H9 (cell line): Measurements from ENCODE around the gene POU2F2. TPM values are rescaled to one million over a fixed set of nuclear protein-coding genes. Genes with fewer than 3 reads are reported as not detected.

Source experiments
- DNase-seq: peaks from one replicate; pipeline ENCODE4 v3.0.0-alpha.2; 2017
- H2AFZ ChIP-seq: one replicate; pipeline ENCODE4 v1.6.1; 2013; ENCODE audit warnings: mild to moderate bottlenecking, low read length, control low read depth, moderate library complexity
- H2AK5ac ChIP-seq: 2 replicates; pipeline ENCODE4 v1.6.1; 2013; ENCODE audit warnings: low read length, control low read depth, mixed read lengths; ENCODE audit not compliant: insufficient read length
- H2BK120ac ChIP-seq: one replicate; pipeline ENCODE4 v1.6.1; 2013; ENCODE audit warnings: low read depth, mild to moderate bottlenecking, low read length, control low read depth, inconsistent platforms; ENCODE audit not compliant: poor library complexity, severe bottlenecking
- H2BK12ac ChIP-seq: 2 replicates; pipeline ENCODE4 v1.6.1; 2013; ENCODE audit warnings: low read length, control low read depth, mixed read lengths, low read depth; ENCODE audit not compliant: insufficient read length
- H2BK15ac ChIP-seq: 2 replicates; pipeline ENCODE4 v1.6.1; 2013; ENCODE audit warnings: low read depth, low read length, control low read depth
- H2BK20ac ChIP-seq: one replicate; pipeline ENCODE4 v1.6.1; 2013; ENCODE audit warnings: low read depth, mild to moderate bottlenecking, low read length, control low read depth, inconsistent platforms; ENCODE audit not compliant: poor library complexity, severe bottlenecking
- H2BK5ac ChIP-seq: 2 replicates; pipeline ENCODE4 v1.6.1; 2013; ENCODE audit warnings: low read length, control low read depth, mixed read lengths; ENCODE audit not compliant: insufficient read length
- H3K14ac ChIP-seq: 2 replicates; pipeline ENCODE4 v1.6.1; 2013; ENCODE audit warnings: low read length, control low read depth; ENCODE audit not compliant: insufficient read depth
- H3K18ac ChIP-seq: 2 replicates; pipeline ENCODE4 v1.6.1; 2013; ENCODE audit warnings: low read depth, mild to moderate bottlenecking, mixed read lengths, low read length, control low read depth; ENCODE audit not compliant: insufficient read length
- H3K23ac ChIP-seq: 2 replicates; pipeline ENCODE4 v1.6.1; 2013; ENCODE audit warnings: low read length, control low read depth, mixed read lengths, low read depth; ENCODE audit not compliant: insufficient read length
- H3K23me2 ChIP-seq: 2 replicates; pipeline ENCODE4 v1.6.1; 2013; ENCODE audit warnings: low read depth, mild to moderate bottlenecking, mixed read lengths, low read length, control low read depth; ENCODE audit not compliant: insufficient read length, poor library complexity, severe bottlenecking
- H3K27ac ChIP-seq: 2 replicates; pipeline ENCODE4 v1.5.1; 2013; ENCODE audit warnings: low read length, control low read depth, mixed read lengths, low read depth; ENCODE audit not compliant: insufficient read length
- H3K27me3 ChIP-seq: 2 replicates; pipeline ENCODE4 v1.6.1; 2013; ENCODE audit warnings: low read length, control low read depth, inconsistent platforms; ENCODE audit not compliant: insufficient read depth
- H3K4ac ChIP-seq: 2 replicates; pipeline ENCODE4 v1.6.1; 2013; ENCODE audit warnings: low read depth, mild to moderate bottlenecking, control low read depth, inconsistent platforms, low read length, moderate library complexity
- H3K4me1 ChIP-seq: 2 replicates; pipeline ENCODE4 v1.6.1; 2013; ENCODE audit warnings: low read length, control low read depth, inconsistent platforms; ENCODE audit not compliant: insufficient read depth
- H3K4me2 ChIP-seq: 2 replicates; pipeline ENCODE4 v1.6.1; 2013; ENCODE audit warnings: low read length, control low read depth, mixed read lengths; ENCODE audit not compliant: insufficient read length, insufficient read depth
- H3K56ac ChIP-seq: 2 replicates; pipeline ENCODE4 v1.6.1; 2013; ENCODE audit warnings: low read depth, mild to moderate bottlenecking, mixed read lengths, low read length, control low read depth; ENCODE audit not compliant: insufficient read length
- H3K79me1 ChIP-seq: 2 replicates; pipeline ENCODE4 v1.6.1; 2013; ENCODE audit warnings: low read depth, mild to moderate bottlenecking, moderate library complexity, low read length, control low read depth, inconsistent platforms; ENCODE audit not compliant: insufficient read depth, poor library complexity, severe bottlenecking
- H3K79me2 ChIP-seq: 2 replicates; pipeline ENCODE4 v1.6.1; 2013; ENCODE audit warnings: low read length, control low read depth, inconsistent platforms; ENCODE audit not compliant: insufficient read depth
- H3K9ac ChIP-seq: 2 replicates; pipeline ENCODE4 v1.6.1; 2013; ENCODE audit warnings: low read length, control low read depth, mixed read lengths; ENCODE audit not compliant: insufficient read length; ENCODE audit errors: extremely low read depth
- H3K9me3 ChIP-seq: one replicate; pipeline ENCODE4 v1.6.1; 2013; ENCODE audit warnings: low read depth, low read length, inconsistent platforms; ENCODE audit not compliant: control insufficient read depth
- H3T11ph ChIP-seq: one replicate; pipeline ENCODE4 v1.6.1; 2013; ENCODE audit warnings: mild to moderate bottlenecking, low read length, control low read depth, inconsistent platforms
- H4K20me1 ChIP-seq: one replicate; pipeline ENCODE4 v1.6.1; 2013; ENCODE audit not compliant: control insufficient read depth, insufficient read length, insufficient read depth
- H4K5ac ChIP-seq: 2 replicates; pipeline ENCODE4 v1.6.1; 2013; ENCODE audit warnings: low read depth, mild to moderate bottlenecking, mixed read lengths, low read length, control low read depth; ENCODE audit not compliant: insufficient read length
- H4K8ac ChIP-seq: replicated peaks from 2 replicates; pipeline ENCODE4 v1.6.1; 2013; ENCODE audit warnings: low read length, control low read depth, mixed read lengths, low read depth; ENCODE audit not compliant: insufficient read length
- H4K91ac ChIP-seq: 2 replicates; pipeline ENCODE4 v1.6.1; 2013; ENCODE audit warnings: low read depth, mild to moderate bottlenecking, moderate library complexity, mixed read lengths, low read length, control low read depth; ENCODE audit not compliant: insufficient read length
- H3K27ac Mint-ChIP-seq, 3 experiments: 2 replicates in 2 of 3; 3 replicates in 1 of 3; pipeline ENCODE4 v1.8.0; 2020 to 2021; ENCODE audit warnings: mixed read lengths in 3 of 3, mild to moderate bottlenecking in 1 of 3, moderate library complexity in 1 of 3
- H3K27me3 Mint-ChIP-seq: 2 replicates; pipeline ENCODE4 v1.8.0; 2021; ENCODE audit warnings: low read depth, mild to moderate bottlenecking, moderate library complexity, mixed read lengths
- H3K36me3 Mint-ChIP-seq, 3 experiments: 2 replicates in 2 of 3; 3 replicates in 1 of 3; pipeline ENCODE4 v1.8.0; 2020 to 2021; ENCODE audit warnings: low read depth in 3 of 3, mixed read lengths in 3 of 3; ENCODE audit not compliant: insufficient read depth in 1 of 3
- H3K4me1 Mint-ChIP-seq, 2 experiments: 2 replicates each; pipeline ENCODE4 v1.8.0; 2020; ENCODE audit warnings: mixed read lengths in 2 of 2
- H3K4me3 Mint-ChIP-seq, 2 experiments: 2 replicates in 1 of 2; 3 replicates in 1 of 2; pipeline ENCODE4 v1.8.0; 2020 to 2021; ENCODE audit warnings: mild to moderate bottlenecking in 2 of 2, mixed read lengths in 2 of 2, moderate library complexity in 1 of 2
- H3K9me3 Mint-ChIP-seq, 2 experiments: 2 replicates in 1 of 2; 3 replicates in 1 of 2; pipeline ENCODE4 v1.8.0; 2020; ENCODE audit warnings: mild to moderate bottlenecking in 2 of 2, mixed read lengths in 2 of 2, moderate library complexity in 1 of 2
- CTCF ChIP-seq: fragments of 200-600 bp; sonication (generic); conservative IDR thresholded peaks from 3 replicates; pipeline ENCODE4 v1.8.0; 2021; ENCODE audit warnings: antibody characterized with exemption, mild to moderate bottlenecking
- WGBS: extraction: QIAGEN DNeasy Blood & Tissue Kit; methylation state at CpG from one replicate; pipeline ENCODE4 v1.1.7; 2013; ENCODE audit warnings: missing lambda C conversion rate, low lambda C conversion rate, mixed read lengths; ENCODE audit not compliant: insufficient read length; ENCODE audit errors: extremely low coverage; 5-methylcytosine and 5-hydroxymethylcytosine counted together
- total RNA-seq: library from RNA; stranded (reverse); gene quantifications from 2 replicates; pipeline ENCODE4 v1.2.1, GENCODE V29; 2021

Gene POU2F2
- total RNA-seq, 1 experiment from 2014 or later, result 2.9 TPM

- Mint-ChIP-seq H3K4me1 (peaks cover 27 to 32% of the 10 kb centered on the region in 2 experiments), H3K4me3 (no peak overlapping the region), H3K9me3 (no peaks in the 10 kb centered on the region; a peak in 1 of 5 replicates), H3K27me3 (peaks cover 21% of the 10 kb centered on the region), H3K36me3 (no peaks in the 10 kb centered on the region), H3K27ac (no peak overlapping the region)
- Histone ChIP-seq H4K20me1 (no peaks in the 10 kb centered on the region), H4K8ac (no peak overlapping the region), H3T11ph (no peak overlapping the region), H4K91ac (no peak overlapping the region), H2BK12ac (no peak overlapping the region), H2BK5ac (no peak overlapping the region), H3K23ac (no peak overlapping the region), H3K4ac (no peak overlapping the region), H2AK5ac (no peak overlapping the region), H2AFZ (no peak overlapping the region), H3K14ac (no peak overlapping the region), H2BK20ac (no peak overlapping the region), H3K9ac (no peak overlapping the region), H3K4me1 (peaks cover 9% of the 10 kb centered on the region; the same call in 1 of the 2 replicates), H3K9me3 (no peaks in the 10 kb centered on the region), H3K79me2 (no peaks in the 10 kb centered on the region), H3K23me2 (no peaks in the 10 kb centered on the region), H2BK120ac (no peak overlapping the region), H3K27ac (no peak overlapping the region), H3K79me1 (no peaks in the 10 kb centered on the region), H4K5ac (no peak overlapping the region), H3K27me3 (no peaks in the 10 kb centered on the region), H2BK15ac (no peak overlapping the region), H3K56ac (no peak overlapping the region), H3K18ac (no peak overlapping the region), H3K4me2 (no peak overlapping the region)
- no peak for DNase-seq
- TF ChIP-seq CTCF, result no peak
- WGBS, result no CpG with 5 or more reads among the region's 3 CpGs
Measured at GRCh38 chr19:42109896-42110295, 22.4 kb downstream of the POU2F2 start.
